ENCODE measurements around the gene CCDC78. TPM values are rescaled to one million over a fixed set of nuclear protein-coding genes. Genes with fewer than 3 reads are reported as not detected.
"Not testable (repeated sequence)": the region's sequence is repeated elsewhere in the genome, so short reads cannot be mapped to it uniquely, and the experiment has no call there.

Gene CCDC78
- polyA plus RNA-seq, 1 donor from 2014 or later: 10.7 TPM

- H3K9ac ChIP-seq (ENCODE audit: low read length): no peak overlapping the region
- TF ChIP-seq MXI1 (conservative IDR thresholded peaks at IDR 0.05; ENCODE audit: poor library complexity, severe bottlenecking) (no peak), CTCF (IDR thresholded peaks at IDR 0.05; ENCODE audit: poor library complexity, severe bottlenecking) (no peak), TAF1 (IDR thresholded peaks at IDR 0.05; ENCODE audit: low read depth) (no peak), RAD21 (conservative IDR thresholded peaks at IDR 0.05) (no peak), EP300 (conservative IDR thresholded peaks at IDR 0.05; ENCODE audit: poor library complexity, severe bottlenecking) (no peak), SMC3 (conservative IDR thresholded peaks at IDR 0.05; ENCODE audit: poor library complexity) (no peak), POLR2AphosphoS5 (IDR thresholded peaks at IDR 0.05) (peak; percentile 11)
- H2AFZ ChIP-seq (ENCODE audit: low read depth, low read length): no peak overlapping the region
- no peak overlapping the region for H3K4me2 ChIP-seq (ENCODE audit: low read length)
- H3K36me3 ChIP-seq (ENCODE audit: insufficient read depth, low read length): no peaks in the 10 kb centered on the region
- H3K79me2 ChIP-seq (replicated peaks; ENCODE audit: insufficient read depth, low read length): peaks cover 6% of the 10 kb centered on the region
- no peaks in the 10 kb centered on the region for H3F3A ChIP-seq (ENCODE audit: insufficient read depth, low read length, poor library complexity, severe bottlenecking)
- H4K20me1 ChIP-seq (ENCODE audit: insufficient read depth): peaks cover 3% of the 10 kb centered on the region
- no peak overlapping the region for H3K4me3 ChIP-seq (ENCODE audit: low read length)
- no peaks in the 10 kb centered on the region for H3K9me3 ChIP-seq (ENCODE audit: low read length)
- H3K27ac ChIP-seq (ENCODE audit: low read length): no peak overlapping the region
- peaks cover 21% of the 10 kb centered on the region for H3K27me3 ChIP-seq (ENCODE audit: insufficient read depth, low read depth, low read length)
- no peaks in the 10 kb centered on the region for H3K9me2 ChIP-seq (ENCODE audit: insufficient read depth, low read length)
Observed at GRCh38 chr16:693364-693763, 32.9 kb downstream of the CCDC78 start.

- Histone ChIP-seq H3K9me3 (ENCODE audit: low read length) (no peaks in the 10 kb centered on the region), H3K27me3 (ENCODE audit: insufficient read depth, low read depth, low read length) (peaks cover 21% of the 10 kb centered on the region), H3K9me2 (ENCODE audit: insufficient read depth, low read length) (no peaks in the 10 kb centered on the region), H3K79me2 (replicated peaks; ENCODE audit: insufficient read depth, low read length) (peaks cover 6% of the 10 kb centered on the region), H3K4me3 (ENCODE audit: low read length) (no peak overlapping the region), H3K36me3 (ENCODE audit: insufficient read depth, low read length) (no peaks in the 10 kb centered on the region), H4K20me1 (ENCODE audit: insufficient read depth) (peaks cover 3% of the 10 kb centered on the region), H3K4me2 (ENCODE audit: low read length) (no peak overlapping the region), H3K9ac (ENCODE audit: low read length) (no peak overlapping the region), H3K27ac (ENCODE audit: low read length) (no peak overlapping the region), H3F3A (ENCODE audit: insufficient read depth, low read length, poor library complexity, severe bottlenecking) (no peaks in the 10 kb centered on the region), H2AFZ (ENCODE audit: low read depth, low read length) (no peak overlapping the region)
- TF ChIP-seq CTCF (IDR thresholded peaks at IDR 0.05; ENCODE audit: poor library complexity, severe bottlenecking) (no peak), EP300 (conservative IDR thresholded peaks at IDR 0.05; ENCODE audit: poor library complexity, severe bottlenecking) (no peak), MXI1 (conservative IDR thresholded peaks at IDR 0.05; ENCODE audit: poor library complexity, severe bottlenecking) (no peak), RAD21 (conservative IDR thresholded peaks at IDR 0.05) (no peak), EZH2 (IDR thresholded peaks at IDR 0.05; ENCODE audit: borderline replicate concordance, insufficient read depth, low read length, poor library complexity, severe bottlenecking) (no peak), SMC3 (conservative IDR thresholded peaks at IDR 0.05; ENCODE audit: poor library complexity) (no peak), REST (IDR thresholded peaks at IDR 0.05; ENCODE audit: borderline replicate concordance) (no peak), TAF1 (IDR thresholded peaks at IDR 0.05; ENCODE audit: low read depth) (no peak), POLR2AphosphoS5 (IDR thresholded peaks at IDR 0.05) (no peak)
Observed at GRCh38 chr16:692356-693108, 33.7 kb downstream of the CCDC78 start.

GRCh38 chr16:691242-691641, 35.0 kb downstream of the CCDC78 start:
- not testable (repeated sequence) for H3K9me2 ChIP-seq (ENCODE audit: insufficient read depth, low read length); H3K27ac ChIP-seq (ENCODE audit: low read length); H3K4me3 ChIP-seq (ENCODE audit: low read length); H3F3A ChIP-seq (ENCODE audit: insufficient read depth, low read length, poor library complexity, severe bottlenecking); H3K9me3 ChIP-seq (ENCODE audit: low read length); H3K79me2 ChIP-seq (replicated peaks; ENCODE audit: insufficient read depth, low read length); H3K36me3 ChIP-seq (ENCODE audit: insufficient read depth, low read length); H3K9ac ChIP-seq (ENCODE audit: low read length); H3K4me2 ChIP-seq (ENCODE audit: low read length); H4K20me1 ChIP-seq (ENCODE audit: insufficient read depth); H2AFZ ChIP-seq (ENCODE audit: low read depth, low read length)
- H3K27me3 ChIP-seq (ENCODE audit: insufficient read depth, low read depth, low read length): peaks cover 19% of the 10 kb centered on the region

Data from neural cell (in vitro differentiated cells).